Effector memory CD4-positive, alpha-beta T cell (primary cell): Measurements from ENCODE around the gene CLASP1.
"Not testable (repeated sequence)": the region's sequence is repeated elsewhere in the genome, so short reads cannot be mapped to it uniquely, and the experiment has no call there.

Experiments
- DNase-seq, 3 donors: peaks; one replicate each; pipeline ENCODE4 v3.0.0-alpha.2; 2020
- H3K27ac ChIP-seq: 2 replicates; pipeline ENCODE4 v1.7.0; 2013; ENCODE audit warnings: mild to moderate bottlenecking, low read length, moderate library complexity; ENCODE audit not compliant: insufficient read depth, poor library complexity, severe bottlenecking
- H3K27me3 ChIP-seq: replicated peaks from 2 replicates; pipeline ENCODE4 v1.7.0; 2013; ENCODE audit warnings: mild to moderate bottlenecking, low read length; ENCODE audit not compliant: insufficient read depth, control insufficient read depth, poor library complexity, severe bottlenecking
- H3K36me3 ChIP-seq: 2 replicates; pipeline ENCODE4 v1.7.0; 2013; ENCODE audit warnings: mild to moderate bottlenecking, low read length, moderate library complexity; ENCODE audit not compliant: control insufficient read depth, insufficient read depth
- H3K4me1 ChIP-seq: 2 replicates; pipeline ENCODE4 v1.7.0; 2013; ENCODE audit warnings: low read length, mild to moderate bottlenecking; ENCODE audit not compliant: control insufficient read depth, insufficient read depth, poor library complexity, severe bottlenecking
- H3K4me3 ChIP-seq: 2 replicates; pipeline ENCODE4 v1.7.0; 2013; ENCODE audit warnings: low read length, low read depth, mild to moderate bottlenecking; ENCODE audit not compliant: insufficient read depth, poor library complexity, severe bottlenecking
- H3K9me3 ChIP-seq: 2 replicates; pipeline ENCODE4 v1.7.0; 2013; ENCODE audit warnings: mild to moderate bottlenecking, low read length, moderate library complexity; ENCODE audit not compliant: control insufficient read depth

Gene CLASP1

GRCh38 chr2:121626777-121627524 lies 22.3 kb downstream of the CLASP1 start:
- Histone ChIP-seq H3K36me3 (no peaks in the 10 kb centered on the region), H3K9me3 (no peaks in the 10 kb centered on the region), H3K4me3 (no peak overlapping the region), H3K4me1 (no peaks in the 10 kb centered on the region), H3K27me3 (no peaks in the 10 kb centered on the region), H3K27ac (no peak overlapping the region)
- no peak for DNase-seq

- H3K27ac ChIP-seq = no peak overlapping the region
- DNase-seq = no peak
- no peak overlapping the region for H3K4me3 ChIP-seq
- H3K27me3 ChIP-seq = no peaks in the 10 kb centered on the region
- H3K36me3 ChIP-seq = no peaks in the 10 kb centered on the region
- H3K4me1 ChIP-seq = no peaks in the 10 kb centered on the region
- H3K9me3 ChIP-seq = no peaks in the 10 kb centered on the region
Observed at GRCh38 chr2:121625953-121626352, 23.3 kb downstream of the CLASP1 start.

- Histone ChIP-seq H3K4me3 (no peak overlapping the region), H3K36me3 (no peaks in the 10 kb centered on the region), H3K27me3 (no peaks in the 10 kb centered on the region), H3K4me1 (no peaks in the 10 kb centered on the region), H3K27ac (no peak overlapping the region), H3K9me3 (no peaks in the 10 kb centered on the region)
- DNase-seq = no peak
Observed at GRCh38 chr2:121617042-121617599, 32.1 kb downstream of the CLASP1 start.

- H3K27ac ChIP-seq = no peak overlapping the region
- H3K9me3 ChIP-seq = no peaks in the 10 kb centered on the region
- DNase-seq = no peak
- H3K4me3 ChIP-seq = no peak overlapping the region
- H3K27me3 ChIP-seq = no peaks in the 10 kb centered on the region
- no peaks in the 10 kb centered on the region for H3K4me1 ChIP-seq
- H3K36me3 ChIP-seq = no peaks in the 10 kb centered on the region
Observed at GRCh38 chr2:121613774-121614173, 35.5 kb downstream of the CLASP1 start.

GRCh38 chr2:121613152-121613551 lies 36.1 kb downstream of the CLASP1 start:
- Histone ChIP-seq H3K27ac (no peak overlapping the region), H3K4me3 (no peak overlapping the region), H3K4me1 (no peaks in the 10 kb centered on the region), H3K27me3 (no peaks in the 10 kb centered on the region), H3K36me3 (no peaks in the 10 kb centered on the region), H3K9me3 (no peaks in the 10 kb centered on the region)
- DNase-seq = no peak

- Histone ChIP-seq H3K27me3 (no peaks in the 10 kb centered on the region), H3K27ac (no peak overlapping the region), H3K9me3 (no peaks in the 10 kb centered on the region), H3K36me3 (no peaks in the 10 kb centered on the region), H3K4me3 (no peak overlapping the region), H3K4me1 (no peaks in the 10 kb centered on the region)
- no peak for DNase-seq
Observed at GRCh38 chr2:121611730-121612705, 37.2 kb downstream of the CLASP1 start.

- not testable (repeated sequence) for H3K27ac ChIP-seq
Observed at GRCh38 chr2:121611048-121611649, 38.1 kb downstream of the CLASP1 start.

GRCh38 chr2:121610487-121610874 lies 38.8 kb downstream of the CLASP1 start:
- H3K36me3 ChIP-seq, H3K27me3 ChIP-seq, H3K4me3 ChIP-seq, DNase-seq, H3K4me1 ChIP-seq, H3K9me3 ChIP-seq, H3K27ac ChIP-seq: not testable (repeated sequence)

More at GRCh38 chr2:121611048-121611649, 38.1 kb downstream of the CLASP1 start:
- H3K27me3 ChIP-seq, H3K36me3 ChIP-seq, H3K4me3 ChIP-seq, DNase-seq, H3K4me1 ChIP-seq, H3K9me3 ChIP-seq: not testable (repeated sequence)

GRCh38 chr2:121608967-121609366 lies 40.3 kb downstream of the CLASP1 start:
- H3K36me3 ChIP-seq = peaks cover 10% of the 10 kb centered on the region

More at GRCh38 chr2:121608967-121609366, 40.3 kb downstream of the CLASP1 start:
- H3K9me3 ChIP-seq = no peaks in the 10 kb centered on the region
- H3K4me1 ChIP-seq = no peaks in the 10 kb centered on the region
- no peaks in the 10 kb centered on the region for H3K27me3 ChIP-seq
- no peak overlapping the region for H3K27ac ChIP-seq
- H3K4me3 ChIP-seq = no peak overlapping the region
- DNase-seq = no peak
